ENCODE data around the gene MAPK10. TPM values are rescaled to one million over a fixed set of nuclear protein-coding genes. Genes with fewer than 3 reads are reported as not detected.

Gene MAPK10
- total RNA-seq, 5 donors from 2014 or later (not counting 1 experiment from before 2014, with no cell fraction given) = 0.07 to 0.35 TPM; not detected in 3

- CTCF ChIA-PET = no interaction called here
- WGBS (ENCODE audit: insufficient coverage) = no CpG with 5 or more reads among the region's 4 CpGs
- no peak for ATAC-seq (replicated peaks in 1 of 4)
These were observed 204.1 kb downstream of the MAPK10 start for GRCh38 chr4:86155766-86156165.

DNA sequence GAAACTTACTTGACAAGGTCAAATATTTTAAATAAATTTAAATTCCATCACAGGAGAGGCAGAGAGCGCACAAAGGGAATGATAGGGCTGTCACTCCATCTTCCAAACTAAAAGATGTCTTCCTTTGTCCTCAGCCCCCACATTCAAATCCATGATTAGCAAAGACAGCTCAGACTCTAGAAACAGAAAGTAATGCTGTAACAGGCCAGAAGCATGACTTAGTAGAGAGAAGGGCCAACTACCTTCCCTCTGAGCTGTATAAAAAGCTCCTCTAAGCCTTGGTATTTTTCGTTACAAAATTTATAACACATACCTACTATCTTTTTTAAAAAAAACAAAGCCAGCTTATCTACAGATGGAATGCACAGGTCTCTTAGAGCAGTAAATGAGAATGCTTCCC is 207.4 kb downstream of the MAPK10 start:
- H3K27ac Mint-ChIP-seq = no peak overlapping the region
- peaks cover 0 to 11% (median 5%) of the 10 kb centered on the region in 3 donors for H3K9me3 Mint-ChIP-seq
- H3K4me1 ChIP-seq (ENCODE audit: control insufficient read depth in 1 of 2, extremely low read depth in 1 of 2, insufficient read depth in 2 of 2, low read length in 2 of 2) = no peaks in the 10 kb centered on the region
- H3K36me3 Mint-ChIP-seq = no peaks in the 10 kb centered on the region
- no peaks in the 10 kb centered on the region for H3K27me3 ChIP-seq (replicated peaks in 1 of 2; ENCODE audit: control insufficient read depth in 2 of 2, extremely low read depth in 1 of 2, insufficient read depth in 2 of 2, low read length in 1 of 2)
- no peaks in the 10 kb centered on the region for H3K27me3 Mint-ChIP-seq
- WGBS (ENCODE audit: insufficient coverage) = 60% methylated on average over 1 of the region's 2 CpGs
- H3K36me3 ChIP-seq (ENCODE audit: control insufficient read depth in 2 of 2, extremely low read depth in 1 of 2, insufficient read depth in 1 of 2, low read length in 1 of 2) = no peaks in the 10 kb centered on the region
- CTCF ChIA-PET = no interaction called here
- ATAC-seq (replicated peaks in 1 of 4) (no peak), DNase-seq (no peak)
- no peak overlapping the region for H3K4me3 ChIP-seq (ENCODE audit: control insufficient read depth in 1 of 2, extremely low read depth in 1 of 2, low read length in 1 of 2)
- H3K4me3 Mint-ChIP-seq = no peak overlapping the region
- POLR2A ChIA-PET = no interaction called here
- H3K4me1 Mint-ChIP-seq = no peaks in the 10 kb centered on the region
- no peak overlapping the region for H3K27ac ChIP-seq (ENCODE audit: low read length)
- no peaks in the 10 kb centered on the region for H3K9me3 ChIP-seq

More at GRCh38 chr4:86155766-86156165, 204.1 kb downstream of the MAPK10 start:
- no peak overlapping the region for H3K4me3 ChIP-seq (ENCODE audit: control insufficient read depth in 1 of 2, extremely low read depth in 1 of 2, low read length in 1 of 2)
- Mint-ChIP-seq H3K36me3 (no peaks in the 10 kb centered on the region), H3K27ac (no peak overlapping the region), H3K4me1 (no peaks in the 10 kb centered on the region), H3K4me3 (no peak overlapping the region), H3K27me3 (no peaks in the 10 kb centered on the region), H3K9me3 (peaks cover 0 to 10% (median 5%) of the 10 kb centered on the region in 3 donors)
- H3K4me1 ChIP-seq (ENCODE audit: control insufficient read depth in 1 of 2, extremely low read depth in 1 of 2, insufficient read depth in 2 of 2, low read length in 2 of 2) = no peaks in the 10 kb centered on the region
- no peaks in the 10 kb centered on the region for H3K36me3 ChIP-seq (ENCODE audit: control insufficient read depth in 2 of 2, extremely low read depth in 1 of 2, insufficient read depth in 1 of 2, low read length in 1 of 2)
- H3K27me3 ChIP-seq (replicated peaks in 1 of 2; ENCODE audit: control insufficient read depth in 2 of 2, extremely low read depth in 1 of 2, insufficient read depth in 2 of 2, low read length in 1 of 2) = no peaks in the 10 kb centered on the region
- H3K9me3 ChIP-seq = no peaks in the 10 kb centered on the region
- POLR2A ChIA-PET = no interaction called here
- H3K27ac ChIP-seq (ENCODE audit: low read length) = no peak overlapping the region
- no peak for DNase-seq

DNA sequence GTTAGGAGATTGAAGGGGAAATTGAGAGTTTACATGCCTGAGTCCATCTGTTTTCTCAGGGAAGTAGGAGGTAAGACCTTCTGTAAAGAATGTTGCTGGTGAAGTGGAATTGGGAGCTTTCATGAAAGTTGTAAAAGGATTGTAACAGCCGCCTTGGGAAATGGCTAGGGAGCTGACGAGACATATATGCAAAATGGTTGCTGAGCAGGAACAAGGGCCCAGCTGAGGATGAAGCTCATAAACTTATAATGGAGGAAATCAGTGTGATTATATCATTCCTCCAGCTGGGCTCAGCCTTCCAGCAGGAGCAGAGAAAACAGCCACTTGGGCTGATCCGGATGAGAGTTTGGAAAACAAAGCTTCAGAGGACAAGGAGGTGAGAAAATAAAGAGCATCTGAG is 208.7 kb downstream of the MAPK10 start:
- Histone ChIP-seq H3K27me3 (replicated peaks in 1 of 2; ENCODE audit: control insufficient read depth in 2 of 2, extremely low read depth in 1 of 2, insufficient read depth in 2 of 2, low read length in 1 of 2) (no peaks in the 10 kb centered on the region), H3K4me1 (ENCODE audit: control insufficient read depth in 1 of 2, extremely low read depth in 1 of 2, insufficient read depth in 2 of 2, low read length in 2 of 2) (no peaks in the 10 kb centered on the region), H3K4me3 (ENCODE audit: control insufficient read depth in 1 of 2, extremely low read depth in 1 of 2, low read length in 1 of 2) (no peak overlapping the region), H3K9me3 (no peaks in the 10 kb centered on the region), H3K36me3 (ENCODE audit: control insufficient read depth in 2 of 2, extremely low read depth in 1 of 2, insufficient read depth in 1 of 2, low read length in 1 of 2) (no peaks in the 10 kb centered on the region), H3K27ac (ENCODE audit: low read length) (no peak overlapping the region)
- 79% methylated on average over 3 of the region's 3 CpGs for WGBS (ENCODE audit: insufficient coverage)
- Mint-ChIP-seq H3K4me3 (no peak overlapping the region), H3K4me1 (no peaks in the 10 kb centered on the region), H3K27ac (no peak overlapping the region), H3K36me3 (no peaks in the 10 kb centered on the region), H3K27me3 (no peaks in the 10 kb centered on the region), H3K9me3 (peaks cover 0 to 11% (median 8%) of the 10 kb centered on the region in 3 donors)
- CTCF ChIA-PET = no interaction called here
- DNase-seq (no peak), ATAC-seq (replicated peaks in 1 of 4) (no peak)
- POLR2A ChIA-PET = no interaction called here

DNA sequence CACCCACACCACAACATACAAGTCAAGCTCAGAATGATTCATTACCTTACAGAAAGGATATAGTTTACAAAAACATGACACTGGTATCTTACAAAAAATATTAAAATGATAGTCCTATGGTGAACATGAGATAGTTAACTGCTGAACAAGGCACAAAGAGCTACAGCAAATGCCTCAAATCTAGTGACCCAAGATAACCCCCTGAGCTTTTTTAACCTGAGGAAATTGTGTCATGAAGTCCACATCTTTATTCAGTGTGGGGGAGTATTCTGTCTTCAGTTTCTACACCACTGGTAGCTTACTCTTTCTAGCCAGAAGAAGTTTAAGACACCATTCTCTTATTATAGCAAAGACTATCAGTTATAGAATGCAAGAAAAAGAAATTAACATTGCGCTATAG is 218.7 kb downstream of the MAPK10 start:
- no peak overlapping the region for H3K27ac Mint-ChIP-seq
- POLR2A ChIA-PET = no interaction called here
- no peaks in the 10 kb centered on the region for H3K27me3 Mint-ChIP-seq
- H3K27me3 ChIP-seq (replicated peaks in 1 of 2; ENCODE audit: control insufficient read depth in 2 of 2, extremely low read depth in 1 of 2, insufficient read depth in 2 of 2, low read length in 1 of 2) = no peaks in the 10 kb centered on the region
- H3K9me3 ChIP-seq = no peaks in the 10 kb centered on the region
- H3K36me3 ChIP-seq (ENCODE audit: control insufficient read depth in 2 of 2, extremely low read depth in 1 of 2, insufficient read depth in 1 of 2, low read length in 1 of 2) = no peaks in the 10 kb centered on the region
- no peak overlapping the region for H3K27ac ChIP-seq (ENCODE audit: low read length)
- no peak for ATAC-seq (replicated peaks in 1 of 4)
- no peak for DNase-seq
- H3K4me1 ChIP-seq (ENCODE audit: control insufficient read depth in 1 of 2, extremely low read depth in 1 of 2, insufficient read depth in 2 of 2, low read length in 2 of 2) = no peaks in the 10 kb centered on the region
- no peaks in the 10 kb centered on the region for H3K4me1 Mint-ChIP-seq
- H3K4me3 ChIP-seq (ENCODE audit: control insufficient read depth in 1 of 2, extremely low read depth in 1 of 2, low read length in 1 of 2) = no peak overlapping the region
- CTCF ChIA-PET = no interaction called here
- H3K4me3 Mint-ChIP-seq = no peak overlapping the region
- H3K36me3 Mint-ChIP-seq = no peaks in the 10 kb centered on the region
- WGBS (ENCODE audit: insufficient coverage) = no CpG with 5 or more reads among the region's 1 CpG
- H3K9me3 Mint-ChIP-seq = peaks cover 0 to 3% (median 2%) of the 10 kb centered on the region in 3 donors

GRCh38 chr4:86132468-86132867 is 227.4 kb downstream of the MAPK10 start:
- H3K4me3 Mint-ChIP-seq = no peak overlapping the region
- Histone ChIP-seq H3K9me3 (no peaks in the 10 kb centered on the region), H3K27me3 (replicated peaks in 1 of 2; ENCODE audit: control insufficient read depth in 2 of 2, extremely low read depth in 1 of 2, insufficient read depth in 2 of 2, low read length in 1 of 2) (no peaks in the 10 kb centered on the region), H3K4me1 (ENCODE audit: control insufficient read depth in 1 of 2, extremely low read depth in 1 of 2, insufficient read depth in 2 of 2, low read length in 2 of 2) (no peaks in the 10 kb centered on the region), H3K27ac (ENCODE audit: low read length) (no peak overlapping the region), H3K36me3 (ENCODE audit: control insufficient read depth in 2 of 2, extremely low read depth in 1 of 2, insufficient read depth in 1 of 2, low read length in 1 of 2) (no peaks in the 10 kb centered on the region), H3K4me3 (ENCODE audit: control insufficient read depth in 1 of 2, extremely low read depth in 1 of 2, low read length in 1 of 2) (no peak overlapping the region)
- POLR2A ChIA-PET = interaction anchor here in 1 of 2 donors (0.5 kb wide), 1 partner anchor 13 kb away, joined by 11 read pairs; no protein-coding TSS in a partner anchor
- DNase-seq (no peak), ATAC-seq (replicated peaks in 1 of 4) (no peak)
- no peaks in the 10 kb centered on the region for H3K4me1 Mint-ChIP-seq
- CTCF ChIA-PET = no interaction called here
- H3K9me3 Mint-ChIP-seq = peaks cover 0 to 12% (median 0%) of the 10 kb centered on the region in 3 donors
- H3K27ac Mint-ChIP-seq = no peak overlapping the region
- no peaks in the 10 kb centered on the region for H3K36me3 Mint-ChIP-seq
- no CpG with 5 or more reads among the region's 4 CpGs for WGBS (ENCODE audit: insufficient coverage)
- no peaks in the 10 kb centered on the region for H3K27me3 Mint-ChIP-seq

GRCh38 chr4:86131456-86131855 is 228.4 kb downstream of the MAPK10 start:
- CTCF ChIA-PET = no interaction called here
- H3K27ac ChIP-seq (ENCODE audit: low read length) = no peak overlapping the region

More at GRCh38 chr4:86131456-86131855, 228.4 kb downstream of the MAPK10 start:
- H3K4me3 ChIP-seq (ENCODE audit: control insufficient read depth in 1 of 2, extremely low read depth in 1 of 2, low read length in 1 of 2) = no peak overlapping the region
- no peak overlapping the region for H3K27ac Mint-ChIP-seq
- no CpG with 5 or more reads among the region's 2 CpGs for WGBS (ENCODE audit: insufficient coverage)
- H3K9me3 ChIP-seq = no peaks in the 10 kb centered on the region
- H3K27me3 Mint-ChIP-seq = no peaks in the 10 kb centered on the region
- POLR2A ChIA-PET = no interaction called here
- DNase-seq (no peak), ATAC-seq (replicated peaks in 1 of 4) (no peak)
- H3K9me3 Mint-ChIP-seq = peaks cover 0 to 8% (median 0%) of the 10 kb centered on the region in 3 donors
- H3K4me3 Mint-ChIP-seq = no peak overlapping the region
- H3K27me3 ChIP-seq (replicated peaks in 1 of 2; ENCODE audit: control insufficient read depth in 2 of 2, extremely low read depth in 1 of 2, insufficient read depth in 2 of 2, low read length in 1 of 2) = no peaks in the 10 kb centered on the region
- no peaks in the 10 kb centered on the region for H3K36me3 Mint-ChIP-seq
- H3K4me1 ChIP-seq (ENCODE audit: control insufficient read depth in 1 of 2, extremely low read depth in 1 of 2, insufficient read depth in 2 of 2, low read length in 2 of 2) = no peaks in the 10 kb centered on the region
- H3K4me1 Mint-ChIP-seq = no peaks in the 10 kb centered on the region
- no peaks in the 10 kb centered on the region for H3K36me3 ChIP-seq (ENCODE audit: control insufficient read depth in 2 of 2, extremely low read depth in 1 of 2, insufficient read depth in 1 of 2, low read length in 1 of 2)
